GM18951 (cell line): ENCODE results near the gene EIF3M.

ENCODE experiments used
- POLR2A ChIP-seq: IDR thresholded peaks from 4 replicates; pipeline ENCODE4 v1.6.1; 2011; ENCODE audit warnings: mild to moderate bottlenecking; ENCODE audit not compliant: insufficient read length, insufficient read depth; ENCODE audit errors: extremely low read depth
- in situ Hi-C: fragments of 300-500 bp; cut with MboI; formaldehyde crosslinking; loops from one replicate; pipeline ENCODE4 v1.12.0; 2022; ENCODE audit warnings: low sequenced_read_pairs, mixed read lengths, inconsistent platforms; ENCODE audit not compliant: unreplicated experiment

EIF3M gene

DNA sequence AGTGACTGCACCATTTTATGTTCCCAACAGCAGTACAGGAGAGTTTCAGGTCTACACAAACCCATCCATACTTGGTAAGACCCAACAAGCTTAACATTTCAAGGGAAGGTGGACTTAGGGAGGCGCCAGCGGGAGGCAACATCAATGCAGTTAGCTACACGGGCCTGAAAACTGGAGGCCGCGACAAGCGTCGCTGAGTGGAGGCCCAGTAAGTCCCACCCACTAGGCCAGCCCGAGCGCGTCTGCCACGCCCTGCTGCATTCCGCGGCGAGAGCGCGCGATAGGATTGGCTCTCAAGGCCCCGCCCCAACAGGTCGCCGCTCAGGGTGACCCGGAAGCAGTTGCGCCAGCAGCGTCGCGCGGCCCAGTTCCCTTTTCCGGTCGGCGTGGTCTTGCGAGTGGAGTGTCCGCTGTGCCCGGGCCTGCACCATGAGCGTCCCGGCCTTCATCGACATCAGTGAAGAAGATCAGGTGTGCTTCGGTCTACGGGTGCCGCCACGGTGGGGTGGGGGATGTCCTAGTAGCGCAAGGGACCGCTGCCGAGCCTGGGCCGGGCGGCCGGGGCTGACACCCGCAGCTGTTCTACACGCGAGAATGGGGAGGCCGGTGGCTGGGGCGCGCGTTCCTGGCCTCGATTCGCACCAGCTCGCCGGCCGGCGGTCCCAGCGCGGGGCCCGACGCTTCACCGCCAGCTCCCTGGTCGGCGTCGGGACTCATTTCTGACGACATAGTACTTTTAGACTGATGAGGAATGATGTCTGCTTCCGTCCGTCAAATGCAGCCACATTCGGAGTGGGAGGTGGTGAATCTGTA, at the start of gene EIF3M:
Gene EIF3M (plus strand): TSS at position 373 of the 813 bp plus-strand sequence. CDS start 57 bp downstream, at position 430.
- in situ Hi-C loops: no loop called here
- peak; percentile 88 for TF ChIP-seq POLR2A

DNA sequence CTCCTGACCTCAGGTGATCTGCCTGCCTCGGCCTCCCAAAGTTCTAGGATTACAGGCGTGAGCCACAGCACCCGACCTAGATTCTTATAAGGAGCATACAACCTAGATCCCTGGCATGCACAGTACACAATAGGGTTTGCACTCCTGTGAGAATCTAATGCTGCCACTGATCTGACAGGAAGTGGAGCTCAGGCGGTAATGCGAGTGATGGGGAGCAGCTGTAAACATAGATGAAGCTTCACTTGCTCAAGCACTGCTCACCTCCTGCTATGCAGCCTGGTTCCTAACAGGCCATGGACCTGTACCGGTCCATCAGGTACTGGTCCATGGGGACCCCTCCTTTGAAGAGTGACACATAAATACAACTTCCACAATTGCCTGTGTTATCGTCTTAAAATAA, 44.8 kb upstream of the EIF3M start:
- in situ Hi-C loops: no loop called here
- no peak for TF ChIP-seq POLR2A

DNA sequence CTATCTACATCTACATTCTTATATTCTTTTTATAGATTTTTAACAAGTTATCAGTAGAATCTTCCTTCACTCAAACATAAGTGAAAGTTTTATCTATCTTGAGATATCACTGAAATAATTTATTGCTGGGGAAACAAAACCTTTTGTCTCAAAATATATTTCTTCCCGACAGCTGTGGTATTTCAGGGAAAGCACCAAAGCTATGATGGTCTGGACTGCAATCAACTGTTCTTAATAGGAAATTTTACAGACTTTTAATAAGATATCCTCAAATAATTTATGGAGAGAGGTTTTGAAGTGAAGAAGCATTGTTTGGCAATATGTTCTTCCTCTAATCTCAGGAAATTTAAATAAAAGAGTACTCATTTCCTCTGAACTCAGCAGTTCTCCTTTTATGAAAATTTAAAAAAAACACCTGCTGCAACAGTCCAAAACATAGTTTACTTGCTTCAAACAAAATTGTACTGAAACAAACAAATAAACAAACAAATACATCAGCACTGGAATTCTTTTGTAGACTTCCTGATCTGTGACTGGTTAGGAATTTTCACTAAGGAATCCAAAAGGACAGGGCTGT, 33.9 kb upstream of the EIF3M start:
- in situ Hi-C loops: no loop called here
- no peak for TF ChIP-seq POLR2A

DNA sequence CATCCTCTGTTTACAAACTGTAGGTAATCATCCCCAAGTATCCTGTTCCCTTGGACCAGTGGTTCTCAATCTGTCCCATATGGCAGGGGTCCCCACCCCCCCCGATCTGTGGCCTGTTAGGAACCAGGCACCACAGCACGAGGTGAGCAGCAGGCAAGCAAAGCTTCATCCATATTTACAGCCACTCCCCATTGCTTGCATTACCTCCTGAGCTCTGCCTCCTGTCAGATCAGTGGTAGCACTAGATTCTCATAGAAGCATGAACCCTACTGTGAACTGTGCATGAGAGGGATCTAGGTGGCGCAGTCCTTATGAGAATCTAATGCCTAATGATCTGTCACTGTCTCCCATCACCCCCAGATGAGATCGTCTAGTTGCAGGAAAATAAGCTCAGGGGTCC, 33.4 kb upstream of the EIF3M start:
- in situ Hi-C loops: no loop called here

DNA sequence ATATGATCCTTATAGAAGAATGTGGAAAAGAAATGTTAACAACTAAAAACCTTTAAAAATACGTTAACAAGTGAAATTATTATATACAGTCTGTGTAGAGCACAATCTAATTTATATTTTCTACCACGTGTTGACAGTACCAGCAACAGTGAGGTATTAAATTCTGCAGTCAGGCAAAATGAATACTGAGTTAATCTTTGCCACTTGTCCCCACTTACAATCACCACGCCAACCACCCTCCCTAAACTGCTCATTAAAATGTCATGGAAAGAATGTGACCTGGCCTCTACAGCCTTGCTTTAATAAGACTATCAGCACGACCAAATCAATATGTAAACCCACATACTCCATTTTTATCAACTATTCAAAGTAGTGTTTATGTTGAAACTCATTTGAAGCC, 28.5 kb upstream of the EIF3M start:
- in situ Hi-C loops: no loop called here
- no peak for TF ChIP-seq POLR2A

More for the DNA sequence above, 33.4 kb upstream of the EIF3M start:
- TF ChIP-seq POLR2A: no peak

DNA sequence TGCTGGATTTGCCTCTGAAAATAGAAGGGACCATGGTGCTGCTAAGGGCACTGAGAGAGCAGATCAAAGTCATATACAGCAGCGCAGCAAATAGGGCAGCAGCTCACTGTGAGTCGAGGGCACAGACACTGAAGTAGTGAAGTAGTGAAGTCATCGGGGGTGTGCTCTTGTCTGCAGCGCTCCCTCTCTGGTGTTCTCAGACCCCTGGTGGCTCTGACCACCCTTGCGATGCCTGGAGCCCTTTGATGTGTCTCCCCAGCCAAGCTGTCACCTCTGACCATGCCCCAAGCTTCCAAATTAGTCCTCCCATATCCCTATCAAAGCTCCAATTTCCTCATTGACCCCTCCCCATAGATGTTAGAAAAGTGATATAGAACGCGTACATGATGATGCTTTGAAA, 27.7 kb upstream of the EIF3M start:
- in situ Hi-C loops: no loop called here
- no peak for TF ChIP-seq POLR2A

DNA sequence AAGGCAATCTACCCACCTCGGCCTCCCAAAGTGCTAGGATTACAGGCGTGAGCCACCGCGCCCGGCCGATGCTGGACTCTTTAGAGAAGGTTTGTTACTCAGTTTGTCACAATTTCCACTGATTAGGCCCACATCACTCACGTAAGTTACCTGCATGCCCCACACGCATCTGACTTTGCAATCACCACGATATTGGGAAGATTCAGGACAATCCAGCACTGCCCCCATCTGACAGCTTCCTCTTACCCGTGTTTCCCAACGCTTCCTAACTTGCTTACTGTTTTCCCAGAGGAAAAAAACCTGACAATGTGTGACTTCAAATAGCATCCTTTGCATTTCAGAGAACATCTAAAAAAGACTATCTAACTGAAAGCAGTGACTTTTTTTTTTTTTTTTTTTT, 21.8 kb upstream of the EIF3M start:
- TF ChIP-seq POLR2A: no peak
- in situ Hi-C loops: no loop called here

DNA sequence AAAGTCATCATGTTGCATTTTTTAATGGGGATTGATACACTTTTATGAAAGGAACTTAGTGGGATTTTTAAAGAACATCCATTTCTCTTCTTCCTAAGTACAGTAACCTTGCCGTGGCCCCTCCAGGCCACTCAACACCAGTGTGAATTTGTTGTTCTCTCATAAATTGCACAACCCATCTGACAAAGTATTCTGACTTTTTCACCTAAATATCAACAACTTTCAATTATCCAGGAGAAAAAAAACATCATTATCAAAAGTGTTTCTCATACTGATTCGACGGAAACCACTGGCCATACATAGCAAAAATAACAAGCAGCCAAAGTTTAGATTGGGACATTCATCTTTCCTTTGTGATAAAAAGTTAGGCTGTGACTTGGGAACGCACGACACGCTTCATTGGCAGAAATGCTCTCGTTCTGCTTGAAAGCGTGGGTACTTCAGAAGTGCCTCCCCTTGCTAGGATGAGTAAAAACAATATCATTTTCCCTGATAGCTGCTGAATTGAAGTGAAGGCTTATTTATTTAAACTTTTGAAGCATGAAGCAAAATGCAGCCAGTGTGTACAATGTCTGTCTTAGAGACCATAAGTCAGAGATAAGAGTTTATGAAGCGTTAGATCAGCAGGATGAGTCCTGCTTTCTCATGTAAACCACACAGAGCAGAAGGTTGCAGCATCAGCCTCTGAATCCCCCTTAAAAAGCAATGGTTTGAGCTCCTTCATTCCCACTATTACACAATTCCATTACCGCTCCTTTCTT, 20.6 kb upstream of the EIF3M start:
- no peak for TF ChIP-seq POLR2A
- in situ Hi-C loops: no loop called here

DNA sequence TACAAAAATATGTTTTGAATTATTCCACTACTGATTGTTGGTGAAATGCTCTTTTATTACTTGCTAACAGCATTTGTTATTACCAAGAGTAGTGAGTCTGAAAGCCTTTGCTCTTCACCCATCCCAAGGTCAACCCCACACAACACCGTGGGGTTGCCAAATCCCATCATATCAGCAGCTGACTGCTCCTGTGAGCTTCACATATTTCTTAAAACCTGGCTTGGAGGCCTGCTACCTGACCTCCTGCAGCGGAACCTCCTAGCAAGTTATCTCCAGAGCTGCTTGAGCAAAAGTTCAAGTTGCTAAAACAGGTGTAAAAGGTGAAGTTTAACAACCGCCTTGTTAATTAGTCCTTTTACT, 20.1 kb upstream of the EIF3M start:
- in situ Hi-C loops: no loop called here
- no peak for TF ChIP-seq POLR2A

DNA sequence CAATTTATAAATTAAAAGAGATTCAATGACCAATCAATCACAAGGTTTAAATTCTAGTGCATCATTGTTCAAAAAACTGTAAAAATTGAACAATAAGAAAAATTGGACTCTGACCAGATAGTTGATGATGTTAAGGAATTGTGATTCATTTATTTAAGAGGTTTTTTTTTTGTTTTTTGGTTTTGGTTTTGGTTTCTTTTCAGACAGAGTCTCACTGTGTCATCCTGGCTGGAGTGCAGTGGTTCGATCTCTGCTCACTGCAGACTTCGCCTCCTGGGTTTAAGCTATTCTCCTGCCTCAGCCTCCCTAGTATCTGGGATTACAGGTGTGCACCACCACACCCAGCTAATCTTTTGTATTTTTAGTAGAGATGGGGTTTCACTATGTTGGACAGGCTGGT, 17.1 kb upstream of the EIF3M start:
- in situ Hi-C loops: no loop called here
- TF ChIP-seq POLR2A: no peak

DNA sequence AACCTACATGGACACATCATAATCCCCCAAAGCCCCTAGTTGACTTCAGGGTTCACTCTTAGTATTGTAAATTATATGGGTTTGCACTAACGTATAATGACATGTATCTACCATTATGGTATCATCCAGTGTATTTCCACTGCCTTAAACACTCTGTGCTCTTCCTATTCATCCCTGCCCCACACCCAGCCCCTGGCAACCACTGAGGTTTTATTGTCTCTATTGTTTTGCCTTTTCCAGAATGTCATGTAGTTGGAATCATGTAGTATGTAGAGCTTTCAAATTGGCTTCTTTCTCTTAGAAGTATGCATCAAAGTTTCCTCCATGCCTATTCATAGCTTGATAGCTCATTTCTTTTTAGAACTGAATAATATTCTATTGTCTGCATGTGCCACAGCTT, 16.5 kb upstream of the EIF3M start:
- no peak for TF ChIP-seq POLR2A
- in situ Hi-C loops: no loop called here

DNA sequence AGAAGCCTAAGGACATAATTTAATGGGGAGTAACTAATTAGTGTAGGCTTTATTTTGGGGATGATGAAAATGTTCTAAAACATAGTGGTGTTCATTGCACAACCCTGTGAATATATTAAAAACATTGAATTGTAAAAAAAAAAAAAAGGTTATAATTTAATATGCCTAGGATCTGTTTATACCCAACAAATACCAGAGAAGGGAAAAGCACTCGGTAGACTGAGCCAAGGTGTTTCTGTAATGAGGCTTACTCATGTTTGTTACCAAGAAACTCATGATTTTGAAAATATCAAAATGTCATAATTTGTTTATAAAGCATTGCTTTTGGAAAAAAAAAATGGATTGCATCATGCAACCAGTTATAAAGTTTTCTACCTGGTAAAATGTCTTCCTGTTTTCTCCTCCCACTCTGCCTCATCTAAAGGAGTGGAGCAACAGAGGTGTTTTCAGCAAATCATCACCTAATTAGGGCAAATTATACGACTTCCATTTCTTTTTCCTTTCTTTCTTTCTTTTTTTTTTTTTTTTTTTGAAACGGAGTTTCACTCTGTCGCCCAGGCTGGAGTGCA, 14.2 kb upstream of the EIF3M start:
- TF ChIP-seq POLR2A: no peak
- in situ Hi-C loops: no loop called here

DNA sequence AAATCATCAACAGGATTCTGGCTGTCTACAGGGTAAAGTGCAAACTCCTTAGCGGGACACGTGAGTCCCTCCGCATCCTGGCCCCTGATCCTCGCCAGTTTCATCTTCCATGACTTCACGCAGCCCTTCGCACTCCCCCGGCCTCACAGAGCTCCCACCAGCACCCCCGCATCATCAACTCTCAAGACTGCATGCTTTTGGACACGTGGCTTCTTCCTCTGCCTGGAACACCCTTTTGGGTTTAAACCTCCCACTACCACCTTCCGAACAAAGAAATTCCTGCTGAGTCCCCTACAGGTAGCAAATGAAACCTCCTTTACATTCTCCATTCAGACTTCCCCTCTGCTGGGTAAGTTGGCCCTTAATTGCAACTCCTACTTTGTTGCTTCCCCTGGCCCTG, 12.6 kb upstream of the EIF3M start:
- TF ChIP-seq POLR2A: no peak
- in situ Hi-C loops: no loop called here
